ENCODE measurements around the gene SRL. TPM values are rescaled to one million over a fixed set of nuclear protein-coding genes. Genes with fewer than 3 reads are reported as not detected.

The SRL gene
- total RNA-seq, 4 donors from 2014 or later: 0.16 to 1.4 (median 0.52) TPM

GRCh38 chr16:4218202-4218601, 23.7 kb downstream of the SRL start:
- DNase-seq (ENCODE audit: low spot score in 2 of 2): no peak

DNA sequence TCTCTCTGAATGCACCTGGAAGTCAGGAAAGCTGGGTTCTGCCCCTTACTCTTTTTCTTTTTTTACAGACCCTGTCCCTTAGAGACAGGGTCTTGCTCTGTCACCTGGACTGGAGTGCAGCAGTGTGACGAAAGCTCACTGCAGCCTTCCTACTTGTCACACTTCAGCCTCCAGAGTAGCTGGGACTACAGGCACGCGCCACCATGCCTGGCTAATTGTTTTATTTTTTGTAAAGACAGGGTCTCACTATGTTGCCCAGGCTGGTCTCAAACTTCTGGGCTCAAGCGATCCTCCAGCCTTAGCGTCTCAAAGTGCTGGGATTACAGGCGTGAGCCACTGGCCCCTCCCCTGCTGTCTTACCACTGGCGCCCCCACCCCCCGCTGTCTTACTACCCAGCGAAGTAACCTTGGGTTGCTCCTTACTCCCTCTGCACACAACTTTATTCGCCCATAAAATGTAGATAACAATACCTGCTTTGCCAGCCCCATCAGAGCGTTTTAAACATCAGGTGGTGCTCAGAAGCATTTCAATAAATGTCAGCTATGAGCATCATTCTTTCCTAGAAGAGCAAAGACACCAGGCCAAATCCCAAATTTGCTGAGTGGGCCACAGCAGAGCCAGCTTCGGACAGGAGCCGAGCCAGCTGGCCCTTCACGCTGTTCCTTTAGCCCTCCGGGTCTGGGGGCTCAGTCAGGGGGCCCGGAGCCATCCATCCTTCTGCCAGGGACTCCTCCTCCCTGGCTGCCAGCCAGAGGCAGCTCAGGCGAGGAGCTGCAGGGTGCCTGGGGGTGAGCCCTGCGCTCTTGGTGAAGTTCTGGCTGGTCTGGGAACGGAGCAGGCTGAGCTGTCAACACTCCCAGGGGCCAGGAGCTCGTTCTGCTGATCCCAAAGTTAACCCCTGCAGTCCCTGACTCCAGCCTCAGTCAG, 24.4 kb downstream of the SRL start:
- no peak for DNase-seq (ENCODE audit: low spot score in 2 of 2)
- Histone ChIP-seq H3K27ac (no peak overlapping the region), H3K27me3 (no peaks in the 10 kb centered on the region), H3K9me3 (no peaks in the 10 kb centered on the region), H3K4me3 (no peak overlapping the region), H3K4me1 (peaks cover 28% of the 10 kb centered on the region), H3K36me3 (no peaks in the 10 kb centered on the region)
- 58% methylated on average over 13 of the region's 20 CpGs for WGBS
- TF ChIP-seq EP300 (IDR thresholded peaks at IDR 0.05) (no peak), POLR2A (IDR thresholded peaks at IDR 0.05) (no peak), POLR2AphosphoS5 (IDR thresholded peaks at IDR 0.05) (no peak)
- TF ChIP-seq, protein P1, sequence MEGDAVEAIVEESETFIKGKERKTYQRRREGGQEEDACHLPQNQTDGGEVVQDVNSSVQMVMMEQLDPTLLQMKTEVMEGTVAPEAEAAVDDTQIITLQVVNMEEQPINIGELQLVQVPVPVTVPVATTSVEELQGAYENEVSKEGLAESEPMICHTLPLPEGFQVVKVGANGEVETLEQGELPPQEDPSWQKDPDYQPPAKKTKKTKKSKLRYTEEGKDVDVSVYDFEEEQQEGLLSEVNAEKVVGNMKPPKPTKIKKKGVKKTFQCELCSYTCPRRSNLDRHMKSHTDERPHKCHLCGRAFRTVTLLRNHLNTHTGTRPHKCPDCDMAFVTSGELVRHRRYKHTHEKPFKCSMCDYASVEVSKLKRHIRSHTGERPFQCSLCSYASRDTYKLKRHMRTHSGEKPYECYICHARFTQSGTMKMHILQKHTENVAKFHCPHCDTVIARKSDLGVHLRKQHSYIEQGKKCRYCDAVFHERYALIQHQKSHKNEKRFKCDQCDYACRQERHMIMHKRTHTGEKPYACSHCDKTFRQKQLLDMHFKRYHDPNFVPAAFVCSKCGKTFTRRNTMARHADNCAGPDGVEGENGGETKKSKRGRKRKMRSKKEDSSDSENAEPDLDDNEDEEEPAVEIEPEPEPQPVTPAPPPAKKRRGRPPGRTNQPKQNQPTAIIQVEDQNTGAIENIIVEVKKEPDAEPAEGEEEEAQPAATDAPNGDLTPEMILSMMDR (IDR thresholded peaks at IDR 0.05): no peak

More at GRCh38 chr16:4218202-4218601, 23.7 kb downstream of the SRL start:
- no peak overlapping the region for H3K4me3 ChIP-seq
- 61% methylated on average over 9 of the region's 14 CpGs for WGBS
- H3K27ac ChIP-seq: no peak overlapping the region
- H3K27me3 ChIP-seq: no peaks in the 10 kb centered on the region
- H3K9me3 ChIP-seq: no peaks in the 10 kb centered on the region
- no peaks in the 10 kb centered on the region for H3K36me3 ChIP-seq
- TF ChIP-seq EP300 (IDR thresholded peaks at IDR 0.05) (no peak), POLR2A (IDR thresholded peaks at IDR 0.05) (no peak), POLR2AphosphoS5 (IDR thresholded peaks at IDR 0.05) (no peak)
- TF ChIP-seq, protein P1 (IDR thresholded peaks at IDR 0.05): no peak
- peaks cover 28% of the 10 kb centered on the region for H3K4me1 ChIP-seq

DNA sequence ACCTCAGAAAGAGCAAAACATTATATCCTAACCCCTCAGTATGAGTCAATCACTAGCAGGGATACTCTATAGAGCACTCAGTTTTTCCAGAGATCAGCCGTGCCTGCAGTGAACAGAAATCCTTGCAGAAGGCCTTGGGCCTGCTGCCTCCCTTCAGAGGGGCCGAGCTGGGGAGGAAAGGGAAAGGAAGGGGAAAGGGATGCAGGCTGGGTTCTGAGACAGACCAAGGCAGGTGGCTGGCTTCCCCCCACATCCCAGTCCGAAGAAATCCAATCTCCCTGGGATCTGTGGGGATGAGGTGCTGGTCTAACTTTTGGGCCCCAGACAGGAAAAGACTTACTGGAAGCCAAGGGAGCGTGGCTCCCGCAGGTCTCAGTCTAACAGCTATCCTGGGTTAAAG, 25.3 kb downstream of the SRL start:
- no peak overlapping the region for H3K4me3 ChIP-seq
- no peaks in the 10 kb centered on the region for H3K9me3 ChIP-seq
- WGBS: 84% methylated on average over 5 of the region's 5 CpGs
- no peak overlapping the region for H3K27ac ChIP-seq
- TF ChIP-seq POLR2AphosphoS5 (IDR thresholded peaks at IDR 0.05) (no peak), EP300 (IDR thresholded peaks at IDR 0.05) (no peak), POLR2A (IDR thresholded peaks at IDR 0.05) (no peak)
- TF ChIP-seq, protein P1 (IDR thresholded peaks at IDR 0.05): no peak
- no peak for DNase-seq (ENCODE audit: low spot score in 2 of 2)
- H3K4me1 ChIP-seq: peaks cover 28% of the 10 kb centered on the region
- no peaks in the 10 kb centered on the region for H3K27me3 ChIP-seq
- no peaks in the 10 kb centered on the region for H3K36me3 ChIP-seq

DNA sequence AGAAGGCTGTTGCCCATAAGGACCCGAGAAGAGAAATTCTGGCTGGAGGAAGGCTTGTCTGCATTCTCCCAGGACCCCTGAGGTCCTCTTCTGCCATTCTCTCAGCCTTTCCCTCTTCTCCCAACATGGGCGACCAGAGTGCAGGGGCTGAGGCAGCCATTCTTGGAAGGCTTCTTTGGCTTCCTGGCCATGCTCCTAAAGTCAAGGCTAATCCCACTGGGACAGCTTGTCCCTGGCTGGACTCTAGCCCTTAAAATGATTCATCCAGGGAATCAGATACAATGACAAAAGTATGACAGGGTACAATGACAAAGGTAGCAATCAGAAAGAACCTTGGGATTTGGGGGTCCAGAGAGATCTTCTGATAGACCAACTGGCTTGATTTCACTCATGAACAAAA, 26.8 kb downstream of the SRL start:
- H3K9me3 ChIP-seq: no peaks in the 10 kb centered on the region
- H3K4me3 ChIP-seq: no peak overlapping the region
- no peak for DNase-seq (ENCODE audit: low spot score in 2 of 2)
- WGBS: 69% methylated on average over 2 of the region's 2 CpGs
- H3K4me1 ChIP-seq: peaks cover 28% of the 10 kb centered on the region
- H3K27ac ChIP-seq: no peak overlapping the region
- no peaks in the 10 kb centered on the region for H3K36me3 ChIP-seq
- TF ChIP-seq, protein P1 (IDR thresholded peaks at IDR 0.05): no peak
- TF ChIP-seq POLR2AphosphoS5 (IDR thresholded peaks at IDR 0.05) (no peak), POLR2A (IDR thresholded peaks at IDR 0.05) (no peak), EP300 (IDR thresholded peaks at IDR 0.05) (no peak)
- no peaks in the 10 kb centered on the region for H3K27me3 ChIP-seq

DNA sequence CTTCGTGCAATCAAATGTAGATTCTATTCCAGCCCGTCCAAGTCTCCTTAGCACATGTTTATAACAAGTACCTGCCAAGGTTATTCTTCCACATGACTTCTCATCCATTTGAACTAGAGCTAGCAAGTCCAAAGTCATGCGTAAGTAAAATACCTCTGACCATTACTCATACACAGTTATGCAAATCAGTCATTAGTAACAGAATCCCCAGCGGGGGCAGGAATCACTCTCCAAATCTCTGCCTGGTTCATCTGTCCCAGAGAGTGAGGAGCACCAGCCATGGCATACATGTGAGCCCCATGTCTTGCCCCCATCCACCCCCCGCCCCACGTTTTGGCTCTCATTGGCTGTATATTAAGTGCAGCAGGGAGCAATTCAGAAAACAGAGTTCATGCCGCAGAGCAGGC, 27.7 kb downstream of the SRL start:
- no peak for TF ChIP-seq EP300 (IDR thresholded peaks at IDR 0.05)
- Histone ChIP-seq H3K36me3 (no peaks in the 10 kb centered on the region), H3K9me3 (no peaks in the 10 kb centered on the region), H3K27me3 (no peaks in the 10 kb centered on the region), H3K27ac (peak overlapping the region; percentile 47), H3K4me1 (peaks cover 28% of the 10 kb centered on the region), H3K4me3 (no peak overlapping the region)
- DNase-seq (ENCODE audit: low spot score in 2 of 2): no peak
- WGBS: 36% methylated on average over 7 of the region's 7 CpGs

Measured in suprapubic skin (tissue), 4 donors.